ENCODE measurements around the gene ZFAND2B. TPM values are rescaled to one million over a fixed set of nuclear protein-coding genes. Genes with fewer than 3 reads are reported as not detected.
"Not testable (repeated sequence)": the region's sequence is repeated elsewhere in the genome, so short reads cannot be mapped to it uniquely, and the experiment has no call there.

Gene ZFAND2B
- total RNA-seq, 1 experiment from 2014 or later, result 21.5 TPM

DNA sequence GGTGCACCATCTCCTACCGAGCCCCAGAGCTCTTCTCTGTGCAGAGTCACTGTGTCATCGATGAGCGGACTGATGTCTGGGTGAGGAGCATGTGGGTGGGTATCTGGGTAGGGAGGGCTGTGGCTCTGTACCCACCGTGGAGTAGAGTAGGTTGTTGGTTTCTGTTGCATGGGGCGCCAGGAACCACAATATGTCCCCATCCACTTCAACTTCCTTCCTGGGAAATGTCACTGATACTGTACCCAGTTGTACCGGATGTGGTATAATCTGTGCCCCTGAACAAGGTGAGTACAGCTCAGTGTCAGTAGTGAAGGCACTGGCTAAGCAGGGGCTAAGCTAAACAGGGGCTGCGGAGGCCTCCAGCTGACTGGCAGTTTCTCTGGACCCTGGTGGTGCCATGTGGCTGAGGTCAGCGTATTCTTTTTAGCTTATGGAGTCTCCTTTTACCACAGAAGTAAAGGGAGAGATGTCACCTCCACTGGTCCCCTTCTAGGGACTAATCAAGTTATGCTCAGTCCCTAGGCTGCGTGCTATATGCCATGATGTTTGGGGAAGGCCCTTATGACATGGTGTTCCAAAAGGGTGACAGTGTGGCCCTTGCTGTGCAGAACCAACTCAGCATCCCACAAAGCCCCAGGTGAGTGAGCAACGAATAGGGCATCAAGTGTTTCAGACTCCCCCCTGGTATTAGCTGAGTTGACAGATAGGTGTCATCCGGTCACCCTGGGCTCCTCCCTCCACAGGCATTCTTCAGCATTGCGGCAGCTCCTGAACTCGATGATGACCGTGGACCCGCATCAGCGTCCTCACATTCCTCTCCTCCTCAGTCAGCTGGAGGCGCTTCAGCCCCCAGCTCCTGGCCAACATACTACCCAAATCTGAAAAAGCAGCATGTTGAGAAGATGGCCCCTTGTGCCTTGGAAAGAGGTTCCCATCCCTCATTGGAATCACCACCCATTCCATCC lies 41.4 kb downstream of the ZFAND2B start:
- DNase-seq (ENCODE audit: extremely low read depth, low read depth), result no peak

DNA sequence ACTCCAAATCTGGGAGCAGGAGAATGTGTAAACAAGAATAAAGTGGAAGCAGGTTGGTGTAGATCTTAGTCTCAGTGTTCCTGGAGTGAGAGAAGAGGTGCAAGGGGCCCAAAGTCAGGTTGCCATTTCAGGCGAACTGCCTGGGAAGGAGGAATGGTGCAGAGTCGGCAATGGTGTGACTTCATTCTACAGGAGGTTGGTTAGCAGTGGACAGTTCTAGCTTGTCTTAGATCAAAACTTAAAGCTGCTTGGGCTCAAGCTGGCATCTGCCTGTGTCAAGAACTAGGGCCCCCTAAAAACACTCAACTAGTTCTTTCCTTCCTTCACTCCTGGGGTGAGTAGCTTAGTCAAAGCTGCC lies 42.2 kb downstream of the ZFAND2B start:
- no peak for DNase-seq (ENCODE audit: extremely low read depth, low read depth)

DNA sequence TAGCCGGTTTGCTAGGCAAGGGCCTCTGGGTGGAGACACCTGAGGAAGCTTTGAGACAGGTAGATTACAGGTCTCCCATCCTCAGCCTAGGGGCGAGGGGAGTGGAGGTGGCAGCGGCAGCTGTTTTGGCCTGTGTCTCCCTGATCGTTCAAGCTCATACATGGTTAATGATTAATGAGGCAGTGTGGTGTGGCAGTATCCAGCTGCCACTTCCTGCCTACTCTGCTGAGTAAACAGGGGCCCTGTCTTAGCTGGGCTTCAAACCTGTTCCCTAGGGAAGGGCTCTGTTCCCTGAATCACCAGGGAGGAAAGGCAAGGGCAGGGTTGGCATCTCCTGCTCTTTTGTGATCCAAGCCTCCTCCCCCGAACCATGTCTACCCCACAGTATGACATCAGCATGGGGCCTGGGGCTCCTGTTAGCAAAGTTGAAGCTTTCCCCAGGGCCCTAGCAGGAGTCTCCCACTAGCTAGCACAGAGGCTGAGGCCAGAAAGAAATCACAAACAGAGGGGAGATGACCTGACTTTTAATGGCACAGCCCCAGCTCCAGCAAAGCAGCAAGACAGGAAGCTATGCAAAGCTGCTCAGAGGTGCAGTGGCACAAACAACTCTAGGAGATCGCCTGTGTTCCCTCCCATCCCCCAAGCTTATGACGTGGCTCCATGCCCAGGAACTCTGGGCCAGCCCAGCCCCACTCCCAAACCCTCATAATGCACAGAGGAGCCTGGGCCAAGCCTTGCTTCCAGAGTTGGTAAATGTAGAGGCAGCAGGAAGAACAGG lies 42.8 kb downstream of the ZFAND2B start:
- peak; percentile 46 for DNase-seq (ENCODE audit: extremely low read depth, low read depth)

DNA sequence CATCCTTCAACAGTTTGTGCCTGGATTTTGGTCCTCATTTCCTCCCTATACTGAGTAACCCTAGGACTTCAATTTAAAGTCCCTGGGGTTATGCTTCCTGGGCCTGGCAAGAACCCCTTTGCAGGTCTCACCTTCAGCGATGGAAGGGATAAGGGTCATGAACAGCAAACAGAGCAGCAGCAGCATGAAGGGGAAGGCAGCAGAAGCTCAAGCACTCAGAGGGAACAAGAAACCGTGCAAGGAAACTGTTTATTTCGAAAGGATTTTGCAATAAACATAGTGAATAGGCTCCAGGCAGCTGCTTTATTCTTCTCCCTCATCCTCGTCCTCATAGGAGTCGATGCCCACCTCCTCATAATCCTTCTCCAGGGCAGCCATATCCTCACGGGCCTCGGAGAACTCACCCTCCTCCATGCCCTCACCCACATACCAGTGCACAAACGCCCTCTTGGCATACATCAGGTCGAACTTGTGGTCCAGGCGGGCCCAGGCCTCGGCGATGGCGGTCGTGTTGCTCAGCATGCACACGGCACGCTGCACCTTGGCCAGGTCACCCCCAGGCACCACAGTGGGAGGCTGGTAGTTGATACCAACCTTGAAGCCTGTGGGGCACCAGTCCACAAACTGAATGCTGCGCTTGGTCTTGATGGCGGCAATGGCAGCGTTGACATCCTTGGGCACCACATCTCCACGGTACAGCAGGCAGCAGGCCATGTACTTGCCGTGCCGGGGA lies 43.6 kb downstream of the ZFAND2B start:
- DNase-seq (ENCODE audit: extremely low read depth, low read depth), result no peak

DNA sequence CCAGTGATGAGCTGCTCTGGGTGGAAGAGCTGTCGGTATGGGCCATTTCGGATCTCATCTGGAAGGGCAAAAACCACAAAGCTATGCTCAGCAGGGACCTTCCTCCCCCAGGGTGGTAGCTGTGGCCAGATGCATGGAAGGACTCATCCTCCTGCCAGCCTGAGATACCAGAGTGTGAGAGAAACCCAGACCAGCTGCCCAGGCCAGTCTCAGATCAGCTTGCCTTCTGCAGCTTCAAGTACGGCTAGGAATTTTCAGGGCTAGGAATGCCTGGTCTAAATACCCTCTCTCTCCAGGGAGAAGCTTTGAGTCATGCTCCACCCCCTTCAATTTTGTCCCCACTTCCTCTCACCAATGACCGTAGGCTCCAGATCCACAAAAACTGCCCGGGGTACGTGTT lies 45.1 kb downstream of the ZFAND2B start:
- no peak for DNase-seq (ENCODE audit: extremely low read depth, low read depth)

DNA sequence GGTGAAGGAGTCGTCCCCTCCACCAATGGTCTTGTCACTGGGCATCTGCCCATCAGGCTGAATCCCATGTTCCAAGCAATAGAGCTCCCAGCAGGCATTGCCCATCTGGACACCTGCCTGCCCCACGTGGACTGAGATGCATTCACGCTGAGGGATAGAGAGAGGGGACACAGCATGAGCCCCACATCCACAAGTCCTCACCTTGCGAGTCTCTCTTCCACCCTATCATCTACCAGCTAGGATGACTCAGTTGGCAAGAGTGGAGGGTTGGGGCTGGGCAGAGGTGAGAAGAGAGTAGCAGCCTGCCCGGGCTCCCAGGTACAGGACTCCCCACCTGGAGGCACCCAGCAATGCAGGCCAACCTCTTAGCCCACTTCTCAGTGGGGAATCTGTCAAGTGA lies 45.5 kb downstream of the ZFAND2B start:
- DNase-seq (ENCODE audit: extremely low read depth, low read depth), result no peak

DNA sequence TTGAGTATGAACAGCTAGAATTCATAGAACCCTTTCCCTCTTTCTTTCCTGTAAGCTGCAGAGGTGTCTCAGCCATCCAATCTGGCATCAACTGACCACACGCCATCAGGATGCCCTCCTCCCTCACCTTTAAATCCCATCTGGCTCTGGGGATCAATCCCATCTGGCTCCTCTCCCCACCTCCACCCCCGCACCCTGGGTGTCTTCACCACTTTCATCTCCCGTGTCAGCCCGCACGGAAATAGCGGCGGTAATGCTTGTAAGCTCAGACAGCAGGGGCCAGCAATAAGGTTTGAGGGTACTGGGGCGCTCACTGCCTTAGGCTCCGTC lies 46.0 kb downstream of the ZFAND2B start:
- no peak for DNase-seq (ENCODE audit: extremely low read depth, low read depth)

DNA sequence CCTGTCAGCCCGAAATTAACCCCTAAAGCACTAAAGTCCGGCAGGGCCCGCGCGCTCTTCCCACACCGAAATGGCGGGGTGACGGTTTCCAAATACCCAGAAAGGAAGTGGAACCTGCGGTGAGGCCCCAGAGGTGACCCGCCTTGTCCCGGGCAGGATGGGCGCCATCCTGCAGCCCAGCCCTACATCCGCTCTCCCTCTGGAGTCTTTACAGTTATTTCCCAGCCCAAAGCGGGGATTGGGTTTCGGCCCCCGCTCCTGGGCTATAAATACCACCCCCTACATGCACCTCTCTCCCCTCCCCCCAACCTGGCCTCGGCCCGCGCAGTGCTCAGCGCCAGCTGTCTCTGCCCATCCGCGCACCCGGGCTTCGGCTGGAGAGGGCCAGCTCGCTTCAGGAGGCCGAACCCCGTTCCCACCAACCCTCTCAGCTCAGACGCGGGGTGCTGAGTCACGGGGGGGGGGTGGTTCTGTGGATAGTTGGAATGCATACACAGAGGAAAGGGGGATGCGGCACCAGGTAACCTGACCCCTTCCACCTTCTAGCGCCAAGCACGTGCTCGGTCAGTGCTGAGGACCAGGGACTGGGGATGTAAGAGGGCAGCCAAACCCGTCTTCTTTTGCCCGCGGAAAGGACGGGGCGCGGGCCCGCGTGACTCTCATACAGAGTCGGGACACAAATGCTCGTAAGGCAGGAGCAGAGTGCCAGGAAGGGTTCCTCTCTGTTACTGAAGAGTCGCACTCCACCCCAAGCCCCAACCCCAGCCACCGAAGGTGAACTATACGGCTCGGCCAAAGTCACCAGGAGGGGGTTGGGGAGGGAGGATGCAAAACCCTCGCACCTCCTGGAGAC lies 46.5 kb downstream of the ZFAND2B start, which contains the start of gene TUBA4B:
Gene TUBA4B, plus strand, starts transcription at position 344 of the 853 bp plus-strand sequence. Its CDS starts 165 bp downstream, at position 509.
- DNase-seq (ENCODE audit: extremely low read depth, low read depth), result no peak

DNA sequence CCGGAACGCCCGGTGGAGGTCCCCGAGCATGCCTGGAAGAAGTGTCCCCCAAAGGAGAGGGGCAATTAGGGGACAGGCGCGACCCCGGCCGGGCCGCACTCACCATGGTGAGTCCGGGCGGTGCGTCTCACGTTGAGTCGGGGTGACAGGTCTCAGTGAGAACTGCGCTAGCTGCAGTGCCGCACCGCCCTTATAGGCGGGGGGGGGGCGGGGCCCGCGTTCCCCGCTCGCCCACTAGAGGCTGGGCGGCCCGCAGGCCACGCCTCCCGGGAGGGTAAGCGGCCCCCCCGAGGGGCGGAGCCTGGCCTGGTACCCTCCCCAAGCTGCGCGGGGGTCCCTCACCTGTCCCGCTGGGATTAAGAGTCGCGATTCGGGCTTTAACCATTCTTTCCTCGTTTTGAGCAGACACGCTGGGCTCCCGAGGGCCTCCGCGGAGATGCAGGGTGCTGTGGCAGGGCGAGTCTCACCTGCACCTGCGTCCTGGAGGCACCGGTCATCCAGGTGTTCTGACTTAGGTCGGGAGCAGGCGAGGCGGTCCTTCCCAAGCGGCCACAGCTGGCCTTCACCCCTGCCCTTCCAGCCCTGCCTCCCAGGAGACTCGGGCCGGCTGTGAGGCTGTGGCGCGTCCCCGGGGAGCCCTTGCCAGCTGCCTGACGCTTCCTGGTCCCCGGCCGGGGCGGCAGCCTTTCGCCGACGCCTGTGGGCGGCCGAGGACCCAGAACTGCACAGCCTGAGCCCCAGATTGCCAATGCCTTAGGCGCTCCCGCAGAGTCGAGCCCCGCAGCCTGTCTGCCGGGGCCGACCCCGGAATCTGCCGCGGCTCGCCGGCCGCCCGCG lies 47.4 kb downstream of the ZFAND2B start, which contains the start of gene TUBA4A:
Gene TUBA4A, minus strand, starts transcription at position 166 of the 837 bp plus-strand sequence. Its CDS starts 60 bp downstream, at position 106.
- DNase-seq (ENCODE audit: extremely low read depth, low read depth), result peak; percentile 78

DNA sequence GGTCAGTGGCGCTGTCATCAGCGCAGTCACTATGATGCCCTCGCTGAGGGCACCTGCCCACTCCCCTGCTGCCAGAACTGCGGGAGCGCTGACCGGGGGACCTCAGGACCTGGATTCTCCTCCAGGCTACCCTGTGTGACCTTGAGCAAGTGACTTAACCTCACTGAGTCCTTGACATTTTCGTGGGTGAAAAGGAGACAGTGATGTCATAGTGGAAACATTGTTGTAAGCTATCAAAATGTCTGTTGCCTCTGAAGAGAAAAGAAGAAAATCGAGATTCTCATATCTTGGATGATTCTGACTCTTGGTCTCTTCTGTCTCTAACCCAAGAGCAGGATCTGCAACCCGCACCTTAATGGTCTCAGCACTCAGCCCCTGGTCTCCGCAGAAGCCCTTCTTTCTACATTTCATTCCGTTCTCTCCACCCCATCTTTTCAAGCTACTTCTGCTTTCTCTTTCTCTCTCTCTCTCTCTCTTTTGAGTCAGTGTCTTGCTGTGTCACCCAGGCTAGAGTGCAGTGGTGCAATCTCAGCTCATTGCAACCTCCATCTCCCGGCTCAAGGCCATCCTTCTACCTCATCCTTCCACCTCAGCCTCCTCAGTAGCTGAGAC lies 48.1 kb downstream of the ZFAND2B start:
- DNase-seq (ENCODE audit: extremely low read depth, low read depth), result no peak

DNA sequence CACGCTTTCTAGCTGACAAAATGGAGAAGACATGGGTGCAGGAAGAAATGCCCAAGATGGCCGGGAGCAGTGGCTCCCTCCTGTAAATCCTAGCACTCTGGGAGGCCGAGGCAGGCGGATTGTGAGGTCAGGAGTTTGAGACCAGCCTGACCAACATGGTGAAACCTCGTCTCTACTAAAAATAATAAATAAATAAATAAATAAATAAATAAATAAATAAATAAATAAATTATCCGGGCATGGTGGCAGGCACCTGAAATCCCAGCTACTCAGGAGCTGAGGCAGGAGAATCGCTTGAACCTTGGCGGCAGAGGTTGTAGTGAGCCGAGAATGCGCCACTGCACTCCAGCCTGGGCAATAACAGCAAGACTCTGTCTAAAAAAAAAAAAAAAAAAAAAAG lies 52.4 kb downstream of the ZFAND2B start:
- DNase-seq (ENCODE audit: extremely low read depth, low read depth), result not testable (repeated sequence)

Other genes with a start within 250 kb of the ZFAND2B start
- gene CDK5R2, start 247.1 kb upstream of the ZFAND2B start, total RNA-seq (2014; rRNA removed; shearing (Covaris generic)), result 0.07 TPM in 1 of 2 replicates, not detected in the other
- not detected in 2 replicates for gene FEV, start 221.6 kb upstream of the ZFAND2B start, total RNA-seq (2014; rRNA removed; shearing (Covaris generic))
- gene CRYBA2, start 213.4 kb upstream of the ZFAND2B start, total RNA-seq (2014; rRNA removed; shearing (Covaris generic)), result not detected in 2 replicates
- not detected in 2 replicates for gene CFAP65, start 165.3 kb upstream of the ZFAND2B start, total RNA-seq (2014; rRNA removed; shearing (Covaris generic))
- not detected in 2 replicates for gene IHH, start 145.9 kb upstream of the ZFAND2B start, total RNA-seq (2014; rRNA removed; shearing (Covaris generic))
- gene NHEJ1, start 46.0 kb upstream of the ZFAND2B start, total RNA-seq (2014; rRNA removed; shearing (Covaris generic)), result 26.1 and 32.7 TPM in 2 replicates
- gene SLC23A3, start 36.8 kb upstream of the ZFAND2B start, total RNA-seq (2014; rRNA removed; shearing (Covaris generic)), result 1.4 and 1.7 TPM in 2 replicates
- gene CNPPD1, start 29.9 kb upstream of the ZFAND2B start, total RNA-seq (2014; rRNA removed; shearing (Covaris generic)), result 21.7 and 23.8 TPM in 2 replicates
- 55.2 and 58.6 TPM in 2 replicates for gene RETREG2, start 28.5 kb upstream of the ZFAND2B start, total RNA-seq (2014; rRNA removed; shearing (Covaris generic))
- gene ABCB6, start 12.2 kb downstream of the ZFAND2B start, total RNA-seq (2014; rRNA removed; shearing (Covaris generic)), result 62.5 and 67.7 TPM in 2 replicates
- gene ATG9A, start 22.9 kb downstream of the ZFAND2B start, total RNA-seq (2014; rRNA removed; shearing (Covaris generic)), result 44.2 and 44.9 TPM in 2 replicates
- gene ANKZF1, start 23.0 kb downstream of the ZFAND2B start, total RNA-seq (2014; rRNA removed; shearing (Covaris generic)), result 38.8 and 48.0 TPM in 2 replicates
- 14.0 and 15.8 TPM in 2 replicates for gene GLB1L, start 38.7 kb downstream of the ZFAND2B start, total RNA-seq (2014; rRNA removed; shearing (Covaris generic))
- 20.9 and 25.3 TPM in 2 replicates for gene STK16, start 38.7 kb downstream of the ZFAND2B start, total RNA-seq (2014; rRNA removed; shearing (Covaris generic))
- not detected in 2 replicates for gene TUBA4B, start 46.5 kb downstream of the ZFAND2B start, total RNA-seq (2014; rRNA removed; shearing (Covaris generic))
- gene TUBA4A, start 47.1 kb downstream of the ZFAND2B start, total RNA-seq (2014; rRNA removed; shearing (Covaris generic)), result 32.9 and 39.4 TPM in 2 replicates
- 15.2 and 17.4 TPM in 2 replicates for gene DNAJB2, start 72.6 kb downstream of the ZFAND2B start, total RNA-seq (2014; rRNA removed; shearing (Covaris generic))
- gene PTPRN, start 102.6 kb downstream of the ZFAND2B start, total RNA-seq (2014; rRNA removed; shearing (Covaris generic)), result 11.3 and 22.7 TPM in 2 replicates
- gene RESP18, start 126.0 kb downstream of the ZFAND2B start, total RNA-seq (2014; rRNA removed; shearing (Covaris generic)), result not detected in 2 replicates
- 50.8 and 55.2 TPM in 2 replicates for gene DNPEP, start 181.1 kb downstream of the ZFAND2B start, total RNA-seq (2014; rRNA removed; shearing (Covaris generic))
- 0.38 and 0.50 TPM in 2 replicates for gene DES, start 211.6 kb downstream of the ZFAND2B start, total RNA-seq (2014; rRNA removed; shearing (Covaris generic))
- gene SPEG, start 228.1 kb downstream of the ZFAND2B start, total RNA-seq (2014; rRNA removed; shearing (Covaris generic)), result 0.29 and 0.99 TPM in 2 replicates